Measurements from ENCODE around the gene DNAI4. TPM values are rescaled to one million over a fixed set of nuclear protein-coding genes. Genes with fewer than 3 reads are reported as not detected.

Gene DNAI4
- total RNA-seq, 2 donors from 2014 or later = 1.9 to 5.9 TPM

GRCh38 chr1:66834926-66835325 is 89.7 kb downstream of the DNAI4 start:
- DNase-seq (ENCODE audit: low spot score) (no peak), ATAC-seq (ENCODE audit: insufficient number of reproducible peaks, low FRiP score, low read depth) (no peak)
- no peak for TF ChIP-seq CTCF (IDR thresholded peaks at IDR 0.05)
- no peaks in the 10 kb centered on the region for H3K36me3 ChIP-seq
- no peak overlapping the region for H3K27ac ChIP-seq
- no peaks in the 10 kb centered on the region for H3K4me1 ChIP-seq (ENCODE audit: control insufficient read depth in 1 of 2, low read depth in 2 of 2)
- H3K27me3 ChIP-seq (replicated peaks; ENCODE audit: insufficient read depth) = no peaks in the 10 kb centered on the region
- H3K9me3 ChIP-seq = no peaks in the 10 kb centered on the region
- no peak overlapping the region for H3K4me3 ChIP-seq

GRCh38 chr1:66833112-66833511 is 91.5 kb downstream of the DNAI4 start:
- ATAC-seq (ENCODE audit: insufficient number of reproducible peaks, low FRiP score, low read depth) = no peak
- DNase-seq (ENCODE audit: low spot score) = no peak
- H3K27me3 ChIP-seq (replicated peaks; ENCODE audit: insufficient read depth) = no peaks in the 10 kb centered on the region
- no peaks in the 10 kb centered on the region for H3K36me3 ChIP-seq
- no peaks in the 10 kb centered on the region for H3K4me1 ChIP-seq (ENCODE audit: control insufficient read depth in 1 of 2, low read depth in 2 of 2)
- no peak overlapping the region for H3K27ac ChIP-seq
- no peak overlapping the region for H3K4me3 ChIP-seq
- no peaks in the 10 kb centered on the region for H3K9me3 ChIP-seq
- no peak for TF ChIP-seq CTCF (IDR thresholded peaks at IDR 0.05)

- ATAC-seq (ENCODE audit: insufficient number of reproducible peaks, low FRiP score, low read depth) (no peak), DNase-seq (ENCODE audit: low spot score) (no peak)
- Histone ChIP-seq H3K36me3 (no peaks in the 10 kb centered on the region), H3K27ac (no peak overlapping the region), H3K27me3 (replicated peaks; ENCODE audit: insufficient read depth) (no peaks in the 10 kb centered on the region), H3K9me3 (no peaks in the 10 kb centered on the region), H3K4me1 (ENCODE audit: control insufficient read depth in 1 of 2, low read depth in 2 of 2) (no peaks in the 10 kb centered on the region), H3K4me3 (no peak overlapping the region)
- no peak for TF ChIP-seq CTCF (IDR thresholded peaks at IDR 0.05)
These were observed 93.0 kb downstream of the DNAI4 start for GRCh38 chr1:66831529-66832239.

GRCh38 chr1:66824771-66825170 is 99.9 kb downstream of the DNAI4 start:
- no peak for ATAC-seq (ENCODE audit: insufficient number of reproducible peaks, low FRiP score, low read depth)

More at GRCh38 chr1:66824771-66825170, 99.9 kb downstream of the DNAI4 start:
- Histone ChIP-seq H3K4me1 (ENCODE audit: control insufficient read depth in 1 of 2, low read depth in 2 of 2) (no peaks in the 10 kb centered on the region), H3K27me3 (replicated peaks; ENCODE audit: insufficient read depth) (no peaks in the 10 kb centered on the region), H3K9me3 (no peaks in the 10 kb centered on the region), H3K36me3 (no peaks in the 10 kb centered on the region), H3K4me3 (no peak overlapping the region), H3K27ac (no peak overlapping the region)
- no peak for DNase-seq (ENCODE audit: low spot score)
- TF ChIP-seq CTCF (IDR thresholded peaks at IDR 0.05) = no peak

All from thoracic aorta (tissue), 2 donors.